Omental fat pad (tissue), 4 donors: ENCODE data around the gene SCART1. TPM values are rescaled to one million over a fixed set of nuclear protein-coding genes. Genes with fewer than 3 reads are reported as not detected.

Experiments
- ATAC-seq: fragments of 150-250 bp; one replicate; pipeline ENCODE4 v1.9.1; 2016; ENCODE audit warnings: mild to moderate bottlenecking, moderate library complexity; ENCODE audit not compliant: low FRiP score
- DNase-seq: peaks from one replicate; pipeline ENCODE4 v3.0.0-alpha.2; 2019; ENCODE audit warnings: low spot score
- total RNA-seq, 4 donors: library from RNA; depleted of rRNA; stranded (reverse); fragments of >200 nt; gene quantifications; one replicate each; pipeline ENCODE4 v1.1.0, GENCODE V29; 2016
- TF ChIP-seq, protein P1 (sequence below), 3 donors: fragments of 450-650 bp; IDR thresholded peaks; one replicate each; pipeline ENCODE4 v1.5.1; 2016 to 2017; ENCODE audit warnings: antibody characterized with exemption in 3 of 3, mild to moderate bottlenecking in 3 of 3, moderate library complexity in 2 of 3

The SCART1 gene
- total RNA-seq, 4 donors from 2014 or later, result 1.3 to 5.2 (median 2.0) TPM

- TF ChIP-seq, protein P1, sequence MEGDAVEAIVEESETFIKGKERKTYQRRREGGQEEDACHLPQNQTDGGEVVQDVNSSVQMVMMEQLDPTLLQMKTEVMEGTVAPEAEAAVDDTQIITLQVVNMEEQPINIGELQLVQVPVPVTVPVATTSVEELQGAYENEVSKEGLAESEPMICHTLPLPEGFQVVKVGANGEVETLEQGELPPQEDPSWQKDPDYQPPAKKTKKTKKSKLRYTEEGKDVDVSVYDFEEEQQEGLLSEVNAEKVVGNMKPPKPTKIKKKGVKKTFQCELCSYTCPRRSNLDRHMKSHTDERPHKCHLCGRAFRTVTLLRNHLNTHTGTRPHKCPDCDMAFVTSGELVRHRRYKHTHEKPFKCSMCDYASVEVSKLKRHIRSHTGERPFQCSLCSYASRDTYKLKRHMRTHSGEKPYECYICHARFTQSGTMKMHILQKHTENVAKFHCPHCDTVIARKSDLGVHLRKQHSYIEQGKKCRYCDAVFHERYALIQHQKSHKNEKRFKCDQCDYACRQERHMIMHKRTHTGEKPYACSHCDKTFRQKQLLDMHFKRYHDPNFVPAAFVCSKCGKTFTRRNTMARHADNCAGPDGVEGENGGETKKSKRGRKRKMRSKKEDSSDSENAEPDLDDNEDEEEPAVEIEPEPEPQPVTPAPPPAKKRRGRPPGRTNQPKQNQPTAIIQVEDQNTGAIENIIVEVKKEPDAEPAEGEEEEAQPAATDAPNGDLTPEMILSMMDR (IDR thresholded peaks at IDR 0.05), result no peak
- no peak for DNase-seq
- ATAC-seq, result peak; percentile 22
Observed at GRCh38 chr10:133445268-133445732, 8.4 kb upstream of the SCART1 start.

- TF ChIP-seq, protein P1 (IDR thresholded peaks at IDR 0.05), result no peak
Observed at GRCh38 chr10:133445751-133446708, 7.7 kb upstream of the SCART1 start.

GRCh38 chr10:133446979-133447378, 6.8 kb upstream of the SCART1 start:
- TF ChIP-seq, protein P1 (IDR thresholded peaks at IDR 0.05), result no peak
- ATAC-seq (no peak), DNase-seq (no peak)

More at GRCh38 chr10:133445751-133446708, 7.7 kb upstream of the SCART1 start:
- no peak for DNase-seq
- no peak for ATAC-seq

- ATAC-seq (no peak), DNase-seq (no peak)
- TF ChIP-seq, protein P1 (IDR thresholded peaks at IDR 0.05), result no peak
Observed at GRCh38 chr10:133448120-133448519, 5.6 kb upstream of the SCART1 start.

- TF ChIP-seq, protein P1 (IDR thresholded peaks at IDR 0.05), result no peak
- DNase-seq, result no peak
- no peak for ATAC-seq
Observed at GRCh38 chr10:133451346-133451745, 2.4 kb upstream of the SCART1 start.

- DNase-seq, result no peak
- ATAC-seq, result no peak
- TF ChIP-seq, protein P1 (IDR thresholded peaks at IDR 0.05), result no peak
Observed at GRCh38 chr10:133452453-133452852, 1.3 kb upstream of the SCART1 start.
